ENCODE measurements around the gene HIVEP2. TPM values are rescaled to one million over a fixed set of nuclear protein-coding genes. Genes with fewer than 3 reads are reported as not detected.

The HIVEP2 gene
- total RNA-seq, 4 donors from 2014 or later, result 17.2 to 49.4 (median 21.6) TPM

DNA sequence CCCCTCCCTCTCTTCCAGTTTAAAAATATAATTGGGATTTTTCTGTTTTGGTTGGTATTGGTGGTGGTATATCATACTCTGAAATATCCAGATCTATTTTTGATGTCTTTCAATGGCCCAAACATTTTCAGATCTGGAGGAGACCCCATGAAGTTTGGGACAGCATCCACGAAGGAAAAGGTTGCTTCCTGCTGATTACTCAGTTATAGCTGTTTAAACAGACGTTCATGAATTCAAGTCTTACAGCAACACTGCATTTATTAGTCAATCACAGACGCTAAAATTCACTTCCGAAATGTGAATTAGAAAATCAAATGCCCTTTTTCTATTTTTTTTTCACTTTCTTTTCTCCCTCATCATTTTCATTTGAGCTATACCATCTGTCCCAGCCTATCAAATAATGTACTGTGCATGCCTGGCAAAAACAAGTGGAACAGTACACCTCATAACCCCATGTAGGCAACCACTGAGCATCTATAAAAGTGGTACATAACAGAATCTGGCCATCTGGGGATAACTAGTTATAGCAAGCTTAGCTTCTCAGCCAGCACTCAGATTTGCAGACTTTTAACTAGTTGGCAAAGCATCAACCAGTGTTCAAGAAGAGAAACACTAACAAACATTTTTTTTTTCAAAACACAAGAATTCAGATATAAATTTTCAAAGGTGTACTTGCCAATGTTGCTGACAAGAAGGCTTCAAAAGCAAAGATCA, 124.5 kb downstream of the HIVEP2 start:
- no peak overlapping the region for H3K4me3 ChIP-seq (ENCODE audit: low read depth, poor library complexity, severe bottlenecking)
- 50 to 52% methylated on average over 4 of the region's 4 CpGs for WGBS, 2 donors
- intact Hi-C loops (cut with DNase I; ENCODE audit: low total_unique reads), result no loop called here
- DNase-seq (ENCODE audit: low spot score in 2 of 2), result no peak
- TF ChIP-seq POLR2A (IDR thresholded peaks at IDR 0.05) (no peak), CTCF (IDR thresholded peaks at IDR 0.05) (no peak)

DNA sequence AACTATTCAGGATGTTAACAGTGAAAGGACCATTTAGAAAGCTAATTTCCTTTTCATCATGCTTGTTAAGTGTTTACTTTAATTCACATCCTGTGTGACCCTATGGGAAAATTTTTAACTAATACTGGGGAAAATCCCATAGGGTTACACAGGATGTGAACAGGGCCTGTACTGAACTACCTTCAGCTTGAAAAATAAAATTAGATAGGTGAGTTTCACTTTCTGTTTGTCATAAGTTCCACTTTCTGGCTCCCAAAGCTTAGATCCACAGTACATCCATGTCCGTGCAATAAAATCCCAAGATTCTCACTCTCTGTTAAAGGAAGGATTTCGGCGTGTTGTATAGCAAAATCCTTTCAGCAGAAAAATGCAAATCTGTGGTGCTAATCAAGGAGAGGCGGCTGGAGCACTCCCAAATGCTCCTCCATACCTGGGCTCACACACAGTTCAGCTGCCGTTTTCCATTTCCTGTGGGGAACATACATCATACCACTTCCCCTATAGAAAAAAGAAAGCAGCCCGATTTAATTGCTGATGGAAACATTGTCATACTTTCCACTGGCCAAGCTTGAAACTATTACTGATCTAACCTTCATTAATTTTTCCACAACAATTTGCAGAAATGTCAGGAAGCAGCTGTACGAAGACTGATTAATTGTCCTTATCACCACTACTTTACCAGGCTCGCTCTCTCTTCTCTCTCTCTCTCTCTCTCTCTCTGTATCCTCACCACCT, 125.2 kb downstream of the HIVEP2 start:
- no peak for TF ChIP-seq POLR2A (IDR thresholded peaks at IDR 0.05)
- no peak for TF ChIP-seq CTCF (IDR thresholded peaks at IDR 0.05)
- H3K4me3 ChIP-seq (ENCODE audit: low read depth, poor library complexity, severe bottlenecking), result no peak overlapping the region
- DNase-seq (ENCODE audit: low spot score in 2 of 2), result no peak
- 19 to 22% methylated on average over 8 of the region's 8 CpGs for WGBS, 2 donors
- intact Hi-C loops (cut with DNase I; ENCODE audit: low total_unique reads), result no loop called here

GRCh38 chr6:142816486-142816885, 128.5 kb downstream of the HIVEP2 start:
- DNase-seq (ENCODE audit: low spot score in 2 of 2), result no peak
- WGBS, 2 donors, result 93 to 95% methylated on average over 4 of the region's 4 CpGs
- H3K4me3 ChIP-seq (ENCODE audit: low read depth, poor library complexity, severe bottlenecking), result no peak overlapping the region
- no peak for TF ChIP-seq POLR2A (IDR thresholded peaks at IDR 0.05)
- TF ChIP-seq CTCF (IDR thresholded peaks at IDR 0.05), result no peak
- intact Hi-C loops (cut with DNase I; ENCODE audit: low total_unique reads), result no loop called here

GRCh38 chr6:142816031-142816430, 128.9 kb downstream of the HIVEP2 start:
- 24 to 76% methylated on average over 2 of the region's 2 CpGs for WGBS, 2 donors
- TF ChIP-seq POLR2A (IDR thresholded peaks at IDR 0.05), result no peak
- no peak for TF ChIP-seq CTCF (IDR thresholded peaks at IDR 0.05)
- no peak overlapping the region for H3K4me3 ChIP-seq (ENCODE audit: low read depth, poor library complexity, severe bottlenecking)
- intact Hi-C loops (cut with DNase I; ENCODE audit: low total_unique reads), result no loop called here
- DNase-seq (ENCODE audit: low spot score in 2 of 2), result no peak

DNA sequence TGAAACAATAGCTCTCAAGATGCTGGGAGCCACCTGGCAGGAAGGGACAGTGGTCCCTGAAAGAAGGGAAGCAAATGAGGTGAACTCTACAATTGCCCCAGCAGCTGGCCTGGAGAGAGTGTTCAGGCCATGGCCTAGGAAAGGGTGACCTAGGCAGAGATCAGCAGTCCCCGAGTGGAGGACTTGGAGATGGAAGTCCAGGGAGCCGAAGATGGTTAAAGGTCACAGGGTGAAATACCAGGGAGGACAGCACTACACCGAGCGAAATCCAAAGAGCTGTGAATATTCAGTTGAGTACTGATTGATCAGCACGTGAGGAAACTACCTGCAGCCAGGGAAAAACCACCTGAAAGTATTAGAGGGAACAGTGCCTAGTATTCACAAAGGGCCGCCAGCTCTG, 133.1 kb downstream of the HIVEP2 start:
- H3K4me3 ChIP-seq (ENCODE audit: low read depth, poor library complexity, severe bottlenecking), result no peak overlapping the region
- no peak for DNase-seq (ENCODE audit: low spot score in 2 of 2)
- 94 to 97% methylated on average over 6 of the region's 6 CpGs for WGBS, 2 donors
- TF ChIP-seq POLR2A (IDR thresholded peaks at IDR 0.05), result no peak
- TF ChIP-seq CTCF (IDR thresholded peaks at IDR 0.05), result no peak
- intact Hi-C loops (cut with DNase I; ENCODE audit: low total_unique reads), result no loop called here

All from lower leg skin (tissue), 4 donors.